Suprapubic skin (tissue), 3 donors: ENCODE data around the gene PCTP.

Experiments used
- POLR2AphosphoS5 ChIP-seq, 3 donors: sonication (generic); formaldehyde crosslinking; IDR thresholded peaks; one replicate each; pipeline ENCODE4 v1.6.1; 2017; ENCODE audit warnings: antibody characterized with exemption in 3 of 3
- TF ChIP-seq, protein P1 (sequence below), 2 donors: fragments of 200-600 bp in 1 of 2; fragments of 450-650 bp in 1 of 2; sonication (generic) in 1 of 2; IDR thresholded peaks; one replicate each; pipeline ENCODE4 v1.5.1; 2016 to 2019; ENCODE audit warnings: antibody characterized with exemption in 2 of 2, mild to moderate bottlenecking in 1 of 2, moderate library complexity in 1 of 2

- TF ChIP-seq, protein P1, sequence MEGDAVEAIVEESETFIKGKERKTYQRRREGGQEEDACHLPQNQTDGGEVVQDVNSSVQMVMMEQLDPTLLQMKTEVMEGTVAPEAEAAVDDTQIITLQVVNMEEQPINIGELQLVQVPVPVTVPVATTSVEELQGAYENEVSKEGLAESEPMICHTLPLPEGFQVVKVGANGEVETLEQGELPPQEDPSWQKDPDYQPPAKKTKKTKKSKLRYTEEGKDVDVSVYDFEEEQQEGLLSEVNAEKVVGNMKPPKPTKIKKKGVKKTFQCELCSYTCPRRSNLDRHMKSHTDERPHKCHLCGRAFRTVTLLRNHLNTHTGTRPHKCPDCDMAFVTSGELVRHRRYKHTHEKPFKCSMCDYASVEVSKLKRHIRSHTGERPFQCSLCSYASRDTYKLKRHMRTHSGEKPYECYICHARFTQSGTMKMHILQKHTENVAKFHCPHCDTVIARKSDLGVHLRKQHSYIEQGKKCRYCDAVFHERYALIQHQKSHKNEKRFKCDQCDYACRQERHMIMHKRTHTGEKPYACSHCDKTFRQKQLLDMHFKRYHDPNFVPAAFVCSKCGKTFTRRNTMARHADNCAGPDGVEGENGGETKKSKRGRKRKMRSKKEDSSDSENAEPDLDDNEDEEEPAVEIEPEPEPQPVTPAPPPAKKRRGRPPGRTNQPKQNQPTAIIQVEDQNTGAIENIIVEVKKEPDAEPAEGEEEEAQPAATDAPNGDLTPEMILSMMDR (IDR thresholded peaks at IDR 0.05), result no peak
- TF ChIP-seq POLR2AphosphoS5 (IDR thresholded peaks at IDR 0.05), result no peak
Observed at GRCh38 chr17:55709984-55710383, 40.9 kb upstream of the PCTP start.
